Prostate gland (tissue), 2 donors: ENCODE data around the gene FUT8. TPM values are rescaled to one million over a fixed set of nuclear protein-coding genes. Genes with fewer than 3 reads are reported as not detected.
A peak's percentile ranks its signal among the peaks of the same experiment; 100 is the strongest.

ENCODE experiments used
- DNase-seq: peaks from one replicate; pipeline ENCODE4 v3.0.0-alpha.2; 2019; ENCODE audit warnings: low spot score
- H3K27ac ChIP-seq, 2 donors: fragments of 200-600 bp; sonication (generic); 2 replicates each; pipeline ENCODE4 v1.5.1; 2017 to 2019
- H3K27me3 ChIP-seq: fragments of 200-600 bp; sonication (generic); replicated peaks from 2 replicates; pipeline ENCODE4 v1.5.1; 2019; ENCODE audit not compliant: insufficient read depth
- H3K36me3 ChIP-seq, 2 donors: fragments of 200-600 bp; sonication (generic); 1 replicate in 1 of 2; 2 replicates in 1 of 2; pipeline versions ENCODE4 v1.5.1 to v1.8.1; 2017 to 2019
- H3K4me1 ChIP-seq: fragments of 200-600 bp; sonication (generic); replicated peaks from 2 replicates; pipeline ENCODE4 v1.5.1; 2019
- H3K4me3 ChIP-seq, 2 donors: fragments of 200-600 bp; sonication (generic); 2 replicates each; pipeline ENCODE4 v1.5.1; 2017 to 2019
- H3K9me3 ChIP-seq: fragments of 200-600 bp; sonication (generic); 2 replicates; pipeline ENCODE4 v1.5.1; 2017
- CTCF ChIP-seq, 4 experiments: fragments of 200-600 bp in 2 of 4; fragments of 450-650 bp in 2 of 4; sonication (generic) in 2 of 4; IDR thresholded peaks; 1 replicate in 3 of 4; 2 replicates in 1 of 4; pipeline ENCODE4 v1.5.1; 2016 to 2019; ENCODE audit warnings: antibody characterized with exemption in 4 of 4, mild to moderate bottlenecking in 2 of 4, moderate library complexity in 2 of 4
- POLR2A ChIP-seq: fragments of 450-650 bp; IDR thresholded peaks from one replicate; pipeline ENCODE4 v1.6.1; 2016; ENCODE audit warnings: antibody characterized with exemption, mild to moderate bottlenecking
- POLR2AphosphoS5 ChIP-seq: sonication (generic); formaldehyde crosslinking; IDR thresholded peaks from one replicate; pipeline ENCODE4 v1.6.1; 2017; ENCODE audit warnings: antibody characterized with exemption
- WGBS: methylation state at CpG from one replicate; pipeline ENCODE4 v1.1.5; 2018; 5-methylcytosine and 5-hydroxymethylcytosine counted together
- intact Hi-C: fragments of 100-400 bp; cut with DNase I; formaldehyde crosslinking; loops from one replicate; pipeline ENCODE4 v1.14.2; 2022
- total RNA-seq, 2 donors: library from RNA; depleted of rRNA; stranded (reverse); fragments of >200 nt; gene quantifications; one replicate each; pipeline ENCODE4 v1.1.0, GENCODE V29; 2016

FUT8 gene
- total RNA-seq, 2 donors from 2014 or later = 12.4 to 27.9 TPM

GRCh38 chr14:65413739-65414045 is 1.2 kb downstream of the FUT8 start:
- TF ChIP-seq POLR2AphosphoS5 (no peak), CTCF (IDR thresholded peaks at IDR 0.05) (no peak), POLR2A (no peak)
- intact Hi-C loops = loop anchor here (2.0 to 5.0 kb wide), 3 partner anchors 256 to 426 kb away; partner anchors contain the start of gene FNTB
- Histone ChIP-seq H3K4me3 (peak overlapping the region; percentile 61 to 81), H3K4me1 (no peaks in the 10 kb centered on the region), H3K27me3 (no peaks in the 10 kb centered on the region), H3K36me3 (no peaks in the 10 kb centered on the region), H3K27ac (peak overlapping the region in 1 of 2 donors; percentile 86), H3K9me3 (no peaks in the 10 kb centered on the region)
- 21% methylated on average over 6 of the region's 6 CpGs for WGBS
- no peak for DNase-seq

- no peak for DNase-seq
- no peaks in the 10 kb centered on the region for H3K9me3 ChIP-seq
- no peak for TF ChIP-seq POLR2AphosphoS5
- TF ChIP-seq CTCF (IDR thresholded peaks at IDR 0.05) = peak in 3 of 4 experiments; percentile 29 to 45 (median 42)
- WGBS = 76% methylated on average over 3 of the region's 3 CpGs
- H3K4me3 ChIP-seq = no peak overlapping the region
- intact Hi-C loops = loop anchor here (2.0 to 5.0 kb wide), 3 partner anchors 258 to 428 kb away; partner anchors contain the start of gene FNTB
- no peaks in the 10 kb centered on the region for H3K4me1 ChIP-seq
- no peaks in the 10 kb centered on the region for H3K36me3 ChIP-seq
- H3K27me3 ChIP-seq = no peaks in the 10 kb centered on the region
- no peak overlapping the region for H3K27ac ChIP-seq
These were observed 2.5 kb downstream of the FUT8 start for GRCh38 chr14:65414961-65415589.

DNA sequence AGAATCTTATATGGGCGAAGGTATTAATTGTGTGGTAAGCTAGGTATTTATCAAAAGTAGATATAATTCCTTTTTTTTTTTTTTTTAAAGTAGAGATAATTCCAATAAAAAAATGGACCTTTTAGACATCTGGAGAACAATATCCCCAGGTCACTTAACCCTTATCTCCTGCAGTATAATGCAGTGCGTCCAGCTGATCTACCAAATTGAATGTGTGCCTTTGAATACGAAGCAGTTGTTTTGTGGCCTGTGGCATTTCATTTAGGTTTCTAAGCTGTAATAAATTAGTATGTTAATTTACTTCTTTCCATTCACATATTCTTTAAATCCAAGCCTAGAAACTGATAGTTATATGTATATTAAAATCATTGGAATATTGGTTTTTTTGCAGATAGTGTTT is 3.1 kb downstream of the FUT8 start:
- H3K36me3 ChIP-seq = no peaks in the 10 kb centered on the region
- H3K27me3 ChIP-seq = no peaks in the 10 kb centered on the region
- no peak for TF ChIP-seq POLR2A
- TF ChIP-seq CTCF (IDR thresholded peaks at IDR 0.05) = no peak
- TF ChIP-seq POLR2AphosphoS5 = no peak
- intact Hi-C loops = loop anchor here (2.0 kb wide), 1 partner anchor 411 kb away; no protein-coding TSS in a partner anchor
- H3K9me3 ChIP-seq = no peaks in the 10 kb centered on the region
- WGBS = 92% methylated on average over 3 of the region's 3 CpGs
- no peak overlapping the region for H3K27ac ChIP-seq
- H3K4me1 ChIP-seq = no peaks in the 10 kb centered on the region
- no peak for DNase-seq
- no peak overlapping the region for H3K4me3 ChIP-seq

DNA sequence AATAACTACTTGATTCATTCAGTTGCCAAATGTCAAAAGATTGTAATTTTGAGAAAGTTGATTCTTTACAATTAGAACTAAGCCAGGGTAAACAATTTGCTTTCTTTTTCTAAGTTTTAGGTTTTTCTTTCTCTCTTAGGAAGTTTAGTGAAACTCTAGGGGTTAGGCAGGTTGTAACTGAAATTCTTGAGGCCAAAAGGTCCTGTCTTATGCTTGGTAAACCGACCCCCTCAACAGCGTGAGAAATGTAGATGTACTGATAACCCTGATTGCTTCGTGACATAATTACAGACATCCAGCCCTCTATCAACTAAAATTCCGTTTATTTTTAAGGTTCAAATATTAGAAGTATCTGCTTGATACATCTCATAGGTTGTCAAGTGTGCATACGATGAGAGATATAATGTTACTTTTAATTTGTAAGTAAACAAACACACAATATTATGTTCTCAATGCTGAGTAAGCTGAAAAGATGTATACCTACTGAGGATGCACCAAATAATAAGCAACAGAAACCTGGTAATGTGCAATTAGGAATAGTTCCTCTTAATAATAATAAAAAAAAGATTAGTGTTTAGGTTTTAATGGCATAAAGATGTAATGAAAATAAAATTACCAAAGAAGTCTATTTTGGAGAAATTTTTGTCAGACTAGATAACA is 7.2 kb downstream of the FUT8 start:
- TF ChIP-seq POLR2AphosphoS5 (no peak), POLR2A (no peak), CTCF (IDR thresholded peaks at IDR 0.05) (no peak)
- no peaks in the 10 kb centered on the region for H3K9me3 ChIP-seq
- H3K27me3 ChIP-seq = no peaks in the 10 kb centered on the region
- intact Hi-C loops = no loop called here
- no peak overlapping the region for H3K27ac ChIP-seq
- H3K4me1 ChIP-seq = no peaks in the 10 kb centered on the region
- H3K4me3 ChIP-seq = no peak overlapping the region
- no peaks in the 10 kb centered on the region for H3K36me3 ChIP-seq
- no peak for DNase-seq
- WGBS = 63% methylated on average over 5 of the region's 5 CpGs
